HG02943 (cell line): ENCODE data around the gene GALNT17.

ENCODE experiments used
- ATAC-seq: cut with Tn5 transposase; IDR thresholded peaks from one replicate; pipeline ENCODE4 v1.9.1; 2021; ENCODE audit warnings: mild to moderate bottlenecking, low read depth, moderate library complexity; ENCODE audit not compliant: unreplicated experiment

GALNT17 gene

DNA sequence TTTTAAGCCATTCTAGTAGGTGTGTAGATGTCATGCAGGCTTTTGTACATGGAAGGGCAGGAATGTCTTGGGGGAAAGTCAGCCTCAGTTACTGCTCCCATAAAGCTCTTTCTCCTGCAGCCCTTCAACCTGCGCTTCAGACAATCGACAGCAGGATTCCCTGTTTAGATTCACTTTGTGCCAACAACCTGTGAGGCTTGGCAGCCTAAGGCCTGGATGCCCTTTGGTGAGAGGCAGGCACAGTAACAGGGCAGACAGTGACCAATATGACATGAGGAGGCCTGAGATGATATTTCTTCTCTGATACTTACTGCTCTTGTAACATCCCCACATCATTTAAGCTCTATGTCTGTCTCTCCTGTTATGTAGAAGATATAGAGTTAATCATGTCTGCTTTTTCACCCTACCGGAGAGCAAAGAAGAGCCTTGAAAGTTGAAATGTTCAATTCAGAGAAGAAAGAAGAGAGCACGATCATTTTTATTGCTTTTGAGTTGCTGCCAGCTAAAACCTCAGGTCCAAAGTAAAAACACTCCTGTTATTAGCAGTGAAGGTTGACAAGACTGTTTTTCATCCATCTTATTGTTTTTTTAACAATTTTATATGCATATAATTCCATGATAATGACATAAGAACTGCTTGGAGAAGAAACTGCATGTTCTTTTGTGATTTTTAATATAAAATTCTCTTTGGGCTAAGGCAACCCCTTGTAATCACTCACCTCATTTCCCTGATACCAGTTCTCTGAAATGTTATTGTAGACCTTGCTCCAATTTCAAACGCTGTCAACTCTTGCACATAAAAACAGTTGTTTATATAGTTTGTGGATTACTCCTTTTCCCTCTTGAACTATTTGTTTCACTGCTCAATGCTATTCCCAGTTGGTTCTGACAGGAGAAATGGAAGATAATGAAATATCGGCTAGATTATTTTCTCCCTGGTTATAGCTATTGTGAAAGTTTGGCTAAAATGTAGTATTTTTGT, 140.9 kb downstream of the GALNT17 start:
- ATAC-seq, result no peak

GRCh38 chr7:71278257-71278656, 146.3 kb downstream of the GALNT17 start:
- ATAC-seq, result no peak

DNA sequence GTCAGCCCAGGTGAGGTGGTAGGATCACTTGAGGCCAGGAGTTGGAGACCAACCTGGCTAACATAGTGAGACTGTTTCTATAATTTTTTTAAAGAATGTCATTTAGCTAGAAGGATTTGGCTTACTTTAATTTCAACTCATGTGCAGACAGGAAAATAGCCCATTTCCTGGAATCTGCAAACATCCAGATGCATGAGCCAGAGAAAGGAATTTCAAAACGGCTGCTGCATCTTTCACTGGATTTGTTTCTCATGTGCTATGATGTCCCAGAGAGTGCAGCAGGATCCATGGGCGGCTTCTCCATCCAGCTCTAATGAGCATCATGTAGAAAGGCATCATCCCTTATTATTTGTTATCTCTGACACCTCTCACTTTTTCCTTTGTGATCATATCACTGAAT, 149.3 kb downstream of the GALNT17 start:
- ATAC-seq, result no peak

DNA sequence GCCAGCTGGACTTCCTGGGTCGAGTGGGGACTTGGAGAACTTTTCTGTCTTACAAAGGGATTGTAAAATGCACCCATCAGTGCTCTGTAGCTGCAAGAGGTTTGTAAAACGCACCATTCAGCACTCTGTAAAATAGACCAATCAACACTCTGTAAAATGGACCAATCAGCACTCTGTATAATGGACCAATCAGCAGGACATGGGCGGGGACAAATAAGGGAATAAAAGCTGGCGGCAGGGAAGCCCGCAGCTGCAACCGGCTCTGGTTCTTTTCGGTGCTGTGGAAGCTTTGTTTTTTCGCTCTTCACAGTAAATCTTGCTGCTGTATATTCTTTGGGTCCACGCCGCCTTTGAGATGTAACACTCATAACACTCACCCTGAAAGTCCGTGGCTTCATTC, 151.9 kb downstream of the GALNT17 start:
- no peak for ATAC-seq

GRCh38 chr7:71285571-71286145, 153.7 kb downstream of the GALNT17 start:
- ATAC-seq, result no peak

GRCh38 chr7:71286336-71286735, 154.4 kb downstream of the GALNT17 start:
- ATAC-seq, result no peak

GRCh38 chr7:71286924-71287323, 155.0 kb downstream of the GALNT17 start:
- ATAC-seq, result no peak

DNA sequence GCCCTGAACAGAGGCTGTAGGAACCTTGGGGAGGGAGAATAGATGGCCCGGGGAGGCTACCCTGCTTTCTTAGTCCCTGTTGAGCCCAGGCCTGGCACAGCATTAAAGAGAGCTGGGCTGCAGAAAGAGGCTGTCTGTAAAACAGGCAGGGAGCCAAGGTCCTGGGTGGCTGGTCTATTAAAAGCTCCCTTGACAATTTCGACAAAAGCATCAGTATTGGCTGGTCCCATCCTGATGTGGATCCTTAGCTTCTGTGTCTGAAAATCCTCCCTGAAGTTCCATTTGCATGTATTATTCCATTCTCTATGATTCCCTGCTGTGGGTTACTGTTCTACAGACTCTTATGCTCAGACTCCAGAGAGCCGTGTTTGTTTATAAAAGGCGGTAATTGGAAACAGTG, 158.5 kb downstream of the GALNT17 start:
- no peak for ATAC-seq

DNA sequence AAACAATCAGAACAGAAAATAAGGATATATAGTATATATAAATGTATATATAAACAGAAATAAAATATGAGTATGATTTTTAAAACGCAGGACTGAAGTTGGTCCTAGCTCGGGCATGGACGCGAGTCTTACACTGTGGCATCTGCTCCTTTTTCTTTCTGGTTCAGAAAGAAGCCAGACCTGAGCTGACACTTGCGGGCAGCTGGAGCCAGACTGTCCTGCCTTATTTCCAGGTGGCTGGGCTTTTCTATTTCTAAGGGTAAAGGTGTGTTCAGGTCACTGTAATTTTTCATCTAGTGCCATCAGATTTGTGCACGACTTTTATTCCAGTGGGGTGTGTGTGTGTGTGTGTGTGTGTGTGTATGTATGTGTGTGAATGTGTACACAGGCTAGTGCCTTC, 166.4 kb downstream of the GALNT17 start:
- ATAC-seq, result no peak

GRCh38 chr7:71300086-71300485, 168.1 kb downstream of the GALNT17 start:
- no peak for ATAC-seq

GRCh38 chr7:71300603-71301002, 168.7 kb downstream of the GALNT17 start:
- ATAC-seq, result no peak

DNA sequence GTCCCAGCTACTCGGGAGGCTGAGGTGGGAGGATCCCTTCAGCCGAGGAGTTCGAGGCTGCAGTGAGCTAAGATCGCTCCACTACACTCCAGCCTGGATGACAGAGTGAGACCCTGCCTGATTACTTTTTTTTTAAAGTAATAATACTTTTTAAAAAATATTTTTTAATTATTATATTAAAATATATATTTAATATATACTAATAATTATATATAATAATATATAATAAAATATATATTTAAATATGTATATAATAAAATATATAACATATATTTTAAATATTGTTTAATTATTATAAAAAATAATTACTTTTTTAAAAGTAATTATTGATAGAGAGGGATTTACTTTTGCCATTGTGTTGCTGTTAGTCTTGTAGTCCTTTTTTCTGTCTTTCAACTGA, 169.2 kb downstream of the GALNT17 start:
- ATAC-seq, result no peak

GRCh38 chr7:71303566-71303965, 171.6 kb downstream of the GALNT17 start:
- no peak for ATAC-seq

DNA sequence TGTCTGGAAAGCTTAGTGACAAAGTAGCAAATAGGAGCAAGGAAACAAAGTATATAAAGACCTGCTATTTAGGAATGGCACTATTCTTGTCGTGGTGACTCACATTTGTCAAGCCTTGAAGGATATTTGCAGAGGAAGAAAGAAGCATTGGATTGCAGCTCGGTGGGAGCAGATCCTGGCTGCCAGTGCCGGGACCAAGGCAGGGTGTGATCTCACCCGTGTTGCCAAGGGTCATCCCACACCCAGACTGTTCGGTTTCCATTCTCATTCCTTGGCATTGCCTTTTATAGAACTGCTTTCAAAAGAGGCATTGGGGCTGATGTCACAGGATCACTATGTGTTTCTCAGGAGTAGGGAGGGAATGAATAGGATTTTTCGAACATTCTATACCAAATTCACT, 176.2 kb downstream of the GALNT17 start:
- ATAC-seq, result no peak

DNA sequence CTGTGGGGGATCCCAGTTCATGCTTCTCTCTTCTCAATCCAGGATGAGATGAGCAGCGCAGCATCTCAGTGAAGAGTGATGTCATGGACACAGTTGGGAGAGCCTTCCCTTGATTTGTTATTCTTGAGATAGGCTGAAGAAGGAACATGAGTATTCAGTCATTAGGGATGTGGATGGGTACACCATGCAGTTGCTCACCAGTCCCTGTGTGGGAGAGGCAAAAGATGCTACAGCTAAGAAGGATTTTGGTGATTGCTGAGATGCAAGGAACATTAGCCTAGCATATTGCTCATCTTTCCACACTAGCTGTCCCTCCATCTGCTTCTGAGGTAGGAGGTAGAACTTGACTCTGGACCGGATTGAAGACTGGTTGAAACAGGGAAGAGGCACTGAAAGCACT, 179.6 kb downstream of the GALNT17 start:
- ATAC-seq, result no peak

GRCh38 chr7:71312755-71313490, 181.0 kb downstream of the GALNT17 start:
- ATAC-seq, result no peak

GRCh38 chr7:71313553-71313952, 181.6 kb downstream of the GALNT17 start:
- no peak for ATAC-seq

DNA sequence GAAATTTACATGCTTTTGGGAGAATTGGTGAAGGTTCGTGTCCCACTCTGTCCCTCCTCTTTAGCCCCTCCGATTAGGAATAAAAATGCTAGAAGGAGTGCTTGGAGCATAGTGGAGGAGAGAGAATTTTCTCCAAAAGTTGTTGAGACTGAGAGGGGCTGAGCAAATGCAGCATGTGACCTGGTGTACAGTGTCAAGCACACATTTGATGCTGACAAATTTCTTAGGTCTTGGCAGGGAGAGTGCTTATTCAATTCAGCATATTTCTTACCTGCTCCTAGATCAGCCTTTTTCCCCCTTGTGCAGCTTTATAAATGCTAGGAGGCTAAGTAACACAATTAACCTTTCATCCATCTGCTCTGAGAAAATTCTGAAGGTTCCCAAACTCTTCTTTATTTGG, 189.0 kb downstream of the GALNT17 start:
- no peak for ATAC-seq

DNA sequence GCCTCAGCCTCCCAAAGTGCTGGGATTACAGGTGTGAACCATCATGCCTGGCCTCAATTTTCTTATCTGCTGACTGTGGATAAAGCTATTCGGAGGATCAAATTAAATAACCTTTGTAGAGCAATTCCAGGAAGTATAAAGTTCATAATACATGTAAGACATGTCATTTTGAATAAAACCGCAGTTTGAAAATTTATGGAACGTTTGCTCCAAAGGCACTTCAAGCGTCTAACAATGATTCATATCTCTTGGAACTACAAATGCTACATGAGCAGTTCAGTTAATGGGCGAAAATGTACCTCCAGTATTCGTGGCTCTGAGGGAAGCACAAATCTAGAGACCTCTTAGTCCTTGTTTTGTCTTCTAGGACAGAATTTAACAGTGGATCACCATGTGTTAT, 190.3 kb downstream of the GALNT17 start:
- ATAC-seq, result no peak

- no peak for ATAC-seq
Measured at GRCh38 chr7:71323726-71324125, 191.8 kb downstream of the GALNT17 start.

GRCh38 chr7:71325151-71325550, 193.2 kb downstream of the GALNT17 start:
- no peak for ATAC-seq
